Large intestine (tissue), 12 donors: ENCODE data around the gene OR2T29. TPM values are rescaled to one million over a fixed set of nuclear protein-coding genes. Genes with fewer than 3 reads are reported as not detected.
"Not testable (repeated sequence)": the region's sequence is repeated elsewhere in the genome, so short reads cannot be mapped to it uniquely, and the experiment has no call there.

ENCODE experiments used
- DNase-seq, 2 donors: peaks; one replicate each; pipeline versions ENCODE4 v3.0.0 to v3.0.0-alpha.2; 2013
- H3K27ac ChIP-seq: one replicate; pipeline ENCODE4 v1.5.1; 2013; ENCODE audit warnings: low read length
- H3K27me3 ChIP-seq: 2 replicates; pipeline ENCODE4 v1.6.1; 2013; ENCODE audit warnings: low read length; ENCODE audit not compliant: control insufficient read depth, insufficient read depth
- H3K36me3 ChIP-seq: 2 replicates; pipeline ENCODE4 v1.6.1; 2013; ENCODE audit warnings: low read length; ENCODE audit not compliant: control insufficient read depth, insufficient read depth
- H3K4me1 ChIP-seq: one replicate; pipeline ENCODE4 v1.6.1; 2013; ENCODE audit warnings: low read length; ENCODE audit not compliant: control insufficient read depth, insufficient read depth
- H3K4me3 ChIP-seq: one replicate; pipeline ENCODE4 v1.5.1; 2013; ENCODE audit warnings: low read length
- H3K9me3 ChIP-seq: one replicate; pipeline ENCODE4 v1.6.1; 2013; ENCODE audit warnings: mild to moderate bottlenecking, low read depth, low read length, moderate library complexity; ENCODE audit not compliant: control insufficient read depth
- whole genome bisulfite sequencing: methylation state at CpG from one replicate; pipeline ENCODE4 v1.1.5; 2013; ENCODE audit warnings: low lambda C conversion rate; ENCODE audit not compliant: insufficient coverage; 5-methylcytosine and 5-hydroxymethylcytosine counted together
- long read RNA-seq, 11 donors: transcript quantifications; one replicate each; lab custom pipeline, GENCODE V29; 2026
- polyA plus RNA-seq: library from polyadenylated mRNA; unstranded; fragments of 120-200 nt; gene quantifications from one replicate; pipeline ENCODE4 v1.2.1, GENCODE V29; 2013

Gene OR2T29
- not detected for polyA plus RNA-seq
- long read RNA-seq, donor 1 = 0 reads
- long read RNA-seq, donor 2 = 0 reads
- long read RNA-seq, donor 3 = 0 reads
- long read RNA-seq, donor 4 = 0 reads
- long read RNA-seq, donor 5 = 0 reads
- long read RNA-seq, donor 6 = 0 reads
- long read RNA-seq, donor 7 = 0 reads
- long read RNA-seq, donor 8 = 0 reads
- long read RNA-seq, donor 9 = 0 reads
- long read RNA-seq, donor 10 = 0 reads
- long read RNA-seq, donor 11 = 0 reads

DNA sequence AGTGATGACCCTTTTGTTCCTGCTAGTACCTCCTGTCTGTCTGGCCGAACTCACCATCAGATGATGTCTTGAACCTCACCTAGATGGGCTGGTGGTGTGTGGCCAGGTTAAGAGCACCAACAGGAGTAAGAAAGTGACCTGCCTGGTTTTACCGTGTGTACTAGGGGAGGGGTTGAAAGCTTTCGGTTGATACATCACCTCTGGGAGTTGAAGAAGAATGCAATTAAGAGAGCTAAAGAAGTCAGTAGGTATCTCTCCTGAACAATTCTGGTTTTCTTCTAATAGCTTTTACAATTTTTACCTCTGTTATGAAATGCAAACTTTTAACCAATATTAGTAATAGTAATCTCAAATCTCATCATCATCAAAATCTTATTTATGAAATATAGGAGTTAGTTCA, at the start of gene OR2T29:
Gene OR2T29 (minus strand): TSS at position 101 of the 400 bp plus-strand sequence. CDS start 3,281 bp downstream, outside the sequence.
- not testable (repeated sequence) for H3K4me1 ChIP-seq, H3K4me3 ChIP-seq, H3K27me3 ChIP-seq, H3K9me3 ChIP-seq, DNase-seq, H3K36me3 ChIP-seq, H3K27ac ChIP-seq
- WGBS = no CpG with 5 or more reads among the region's 3 CpGs

- no peak overlapping the region for H3K4me3 ChIP-seq
- no peaks in the 10 kb centered on the region for H3K9me3 ChIP-seq
- no peak overlapping the region for H3K27ac ChIP-seq
- H3K4me1 ChIP-seq = no peaks in the 10 kb centered on the region
- H3K27me3 ChIP-seq = no peaks in the 10 kb centered on the region
- H3K36me3 ChIP-seq = no peaks in the 10 kb centered on the region
- no CpG with 5 or more reads among the region's 4 CpGs for WGBS
- DNase-seq = no peak
Measured at GRCh38 chr1:248611883-248612414, 49.4 kb upstream of the OR2T29 start.

DNA sequence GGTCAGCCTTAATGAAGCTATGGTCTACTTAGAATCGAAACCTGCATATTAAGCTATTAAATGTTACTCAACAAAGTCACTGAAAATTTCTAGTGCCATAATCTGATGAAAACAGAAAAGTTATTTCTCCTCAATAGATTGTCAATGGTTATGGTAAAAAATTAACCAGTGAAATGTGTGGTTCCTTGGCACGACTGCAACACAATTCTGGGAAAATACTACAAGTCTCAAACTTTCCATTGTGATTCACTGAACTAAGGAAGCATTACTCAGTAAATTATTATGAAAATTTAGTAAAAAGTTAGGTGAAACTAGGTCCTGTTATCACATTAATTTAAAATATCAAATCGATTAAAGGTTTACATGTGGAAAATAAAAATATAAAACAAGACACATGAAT, 47.7 kb upstream of the OR2T29 start:
- Histone ChIP-seq H3K27me3 (no peaks in the 10 kb centered on the region), H3K9me3 (no peaks in the 10 kb centered on the region), H3K27ac (no peak overlapping the region), H3K4me1 (no peaks in the 10 kb centered on the region), H3K36me3 (no peaks in the 10 kb centered on the region), H3K4me3 (no peak overlapping the region)
- WGBS = 83% methylated on average over 1 of the region's 3 CpGs
- no peak for DNase-seq

- Histone ChIP-seq H3K4me3 (no peak overlapping the region), H3K27ac (no peak overlapping the region), H3K4me1 (no peaks in the 10 kb centered on the region), H3K36me3 (no peaks in the 10 kb centered on the region), H3K27me3 (no peaks in the 10 kb centered on the region), H3K9me3 (no peaks in the 10 kb centered on the region)
- DNase-seq = no peak
- 100% methylated on average over 1 of the region's 8 CpGs for WGBS
Measured at GRCh38 chr1:248599396-248599795, 36.8 kb upstream of the OR2T29 start.

DNA sequence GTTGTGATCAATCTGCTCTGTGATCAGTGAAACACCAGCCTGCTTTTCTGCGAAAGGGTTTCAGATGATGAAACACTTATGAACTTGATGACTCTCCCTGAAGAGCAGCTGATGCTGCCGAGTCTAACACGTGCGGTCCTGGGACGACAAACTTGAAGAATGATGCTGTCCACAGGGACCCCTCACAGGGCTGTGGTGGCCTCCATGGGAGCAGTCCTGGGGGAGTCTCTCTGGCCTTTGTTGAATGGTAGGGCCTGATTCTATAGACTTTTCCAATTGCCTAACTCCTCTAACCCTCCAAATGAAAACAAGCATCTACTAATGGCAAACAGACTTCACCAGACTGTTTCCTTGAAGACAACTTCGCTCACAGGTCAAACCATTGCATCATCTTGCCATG, 35.0 kb upstream of the OR2T29 start, which contains the start of gene OR2T10:
Gene OR2T10 (minus strand): TSS at position 112 of the 400 bp plus-strand sequence. CDS start 3,932 bp downstream, outside the sequence.
- H3K27ac ChIP-seq = no peak within 1 kb of the TSS
- H3K36me3 ChIP-seq = no peaks in the 10 kb centered on the region

DNA sequence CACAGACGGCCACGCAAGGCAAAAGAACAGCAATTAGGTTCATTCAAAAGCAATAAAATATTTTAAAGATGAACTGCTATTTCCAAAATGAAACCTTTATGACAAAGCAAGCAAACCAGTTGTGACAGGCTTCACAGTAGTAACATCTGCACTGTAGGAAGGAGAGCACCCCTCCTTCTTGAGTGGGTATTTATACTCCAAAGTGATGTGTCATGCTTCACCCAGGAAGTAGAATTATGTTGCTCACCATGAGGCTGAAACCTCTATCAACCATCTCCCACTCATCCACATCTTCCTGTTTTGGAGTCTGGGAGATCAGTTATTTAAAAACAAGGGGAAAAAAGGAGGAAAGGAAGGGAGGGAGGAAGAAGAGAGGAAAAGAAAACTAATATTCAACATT, 34.0 kb upstream of the OR2T29 start:
- no CpG with 5 or more reads among the region's 2 CpGs for WGBS
- Histone ChIP-seq H3K27me3 (no peaks in the 10 kb centered on the region), H3K27ac (no peak overlapping the region), H3K4me3 (no peak overlapping the region), H3K4me1 (no peaks in the 10 kb centered on the region), H3K36me3 (no peaks in the 10 kb centered on the region), H3K9me3 (no peaks in the 10 kb centered on the region)
- DNase-seq = no peak

More for the DNA sequence above, 35.0 kb upstream of the OR2T29 start, which contains the start of gene OR2T10:
- H3K4me1 ChIP-seq = no peaks in the 10 kb centered on the region
- H3K27me3 ChIP-seq = no peaks in the 10 kb centered on the region
- no peaks in the 10 kb centered on the region for H3K9me3 ChIP-seq
- no peak for DNase-seq
- WGBS = no CpG with 5 or more reads among the region's 6 CpGs
- no peak within 1 kb of the TSS for H3K4me3 ChIP-seq

- no peaks in the 10 kb centered on the region for H3K27me3 ChIP-seq
- H3K27ac ChIP-seq = no peak overlapping the region
- WGBS = no CpG with 5 or more reads among the region's 5 CpGs
- H3K4me1 ChIP-seq = no peaks in the 10 kb centered on the region
- peaks cover 3% of the 10 kb centered on the region for H3K9me3 ChIP-seq
- no peak for DNase-seq
- no peaks in the 10 kb centered on the region for H3K36me3 ChIP-seq
- no peak overlapping the region for H3K4me3 ChIP-seq
Measured at GRCh38 chr1:248593226-248593625, 30.7 kb upstream of the OR2T29 start.

- no peak for DNase-seq
- 83% methylated on average over 1 of the region's 1 CpG for WGBS
- H3K4me1 ChIP-seq = no peaks in the 10 kb centered on the region
- H3K9me3 ChIP-seq = peaks cover 3% of the 10 kb centered on the region
- no peak overlapping the region for H3K27ac ChIP-seq
- H3K4me3 ChIP-seq = no peak overlapping the region
- no peaks in the 10 kb centered on the region for H3K27me3 ChIP-seq
- H3K36me3 ChIP-seq = no peaks in the 10 kb centered on the region
Measured at GRCh38 chr1:248592655-248593054, 30.1 kb upstream of the OR2T29 start.

DNA sequence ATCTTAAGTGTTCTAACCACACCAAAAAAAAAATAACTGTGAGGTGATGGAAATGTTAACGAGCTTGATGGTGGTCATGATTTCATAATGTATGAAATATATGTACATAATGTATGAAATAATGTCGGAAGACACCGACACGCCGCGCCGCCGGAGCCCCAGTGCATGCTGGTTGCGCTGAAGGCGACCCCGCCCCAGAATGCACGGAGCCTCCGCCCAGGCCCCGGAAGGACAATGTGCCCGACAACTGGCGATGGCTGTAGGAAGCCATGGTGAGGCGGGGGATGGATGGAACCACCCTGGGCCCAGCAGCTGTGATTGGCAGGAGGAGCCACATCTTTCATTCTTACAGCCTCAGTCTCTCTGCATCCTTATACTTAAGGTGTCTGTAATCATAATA, 27.5 kb upstream of the OR2T29 start:
- Histone ChIP-seq H3K36me3 (no peaks in the 10 kb centered on the region), H3K4me3 (no peak overlapping the region), H3K27me3 (no peaks in the 10 kb centered on the region), H3K4me1 (no peaks in the 10 kb centered on the region), H3K27ac (no peak overlapping the region), H3K9me3 (peaks cover 3% of the 10 kb centered on the region)
- DNase-seq = no peak
- 80% methylated on average over 1 of the region's 17 CpGs for WGBS

DNA sequence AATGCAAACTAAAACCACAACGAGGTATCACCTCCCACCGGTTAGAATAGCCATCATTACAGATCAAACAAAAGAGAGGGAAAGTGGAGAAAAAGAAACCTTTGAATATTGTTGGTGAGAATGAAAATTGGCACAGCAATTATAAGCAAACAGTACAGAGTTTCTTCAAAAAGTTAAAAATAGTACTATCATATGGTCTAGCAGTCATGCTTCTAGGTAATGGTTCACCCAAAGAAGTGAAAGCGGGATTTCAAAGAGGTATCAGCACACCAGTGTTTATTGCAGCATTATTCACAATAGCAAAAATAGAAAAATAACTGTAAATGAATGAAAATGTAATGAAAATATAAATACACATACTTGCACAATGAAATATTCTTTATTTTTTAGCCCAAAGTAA, 26.8 kb upstream of the OR2T29 start:
- Histone ChIP-seq H3K27ac (no peak overlapping the region), H3K36me3 (no peaks in the 10 kb centered on the region), H3K4me3 (no peak overlapping the region), H3K4me1 (no peaks in the 10 kb centered on the region), H3K9me3 (peaks cover 3% of the 10 kb centered on the region), H3K27me3 (no peaks in the 10 kb centered on the region)
- DNase-seq = no peak
- 100% methylated on average over 1 of the region's 3 CpGs for WGBS

GRCh38 chr1:248585266-248585665, 22.7 kb upstream of the OR2T29 start:
- H3K4me3 ChIP-seq = no peak overlapping the region
- peaks cover 3% of the 10 kb centered on the region for H3K9me3 ChIP-seq
- H3K4me1 ChIP-seq = no peaks in the 10 kb centered on the region
- H3K36me3 ChIP-seq = no peaks in the 10 kb centered on the region
- WGBS = no CpG with 5 or more reads among the region's 3 CpGs
- H3K27ac ChIP-seq = no peak overlapping the region
- DNase-seq = no peak
- no peaks in the 10 kb centered on the region for H3K27me3 ChIP-seq
